Epithelial cell of esophagus (primary cell): ENCODE data around the gene ZFPM1.

ENCODE experiments used
- DNase-seq: peaks from one replicate; pipeline ENCODE4 v3.0.0; 2010; ENCODE audit warnings: low read depth
- H3K4me3 ChIP-seq: 2 replicates; pipeline ENCODE4 v1.5.1; 2011; ENCODE audit warnings: mild to moderate bottlenecking, low read length, control low read depth
- CTCF ChIP-seq: IDR thresholded peaks from 2 replicates; pipeline ENCODE4 v1.5.1; 2011; ENCODE audit warnings: low read depth, mild to moderate bottlenecking, low read length, control low read depth, inconsistent platforms; ENCODE audit not compliant: insufficient read depth; ENCODE audit errors: missing control alignments

Gene ZFPM1

GRCh38 chr16:88430185-88430523 is 22.9 kb upstream of the ZFPM1 start:
- no peak for TF ChIP-seq CTCF
- no peak overlapping the region for H3K4me3 ChIP-seq
- no peak for DNase-seq

GRCh38 chr16:88430524-88431446 is 22.3 kb upstream of the ZFPM1 start:
- H3K4me3 ChIP-seq = no peak overlapping the region
- DNase-seq = no peak
- no peak for TF ChIP-seq CTCF

- DNase-seq = no peak
- H3K4me3 ChIP-seq = no peak overlapping the region
- no peak for TF ChIP-seq CTCF
These were observed 21.4 kb upstream of the ZFPM1 start for GRCh38 chr16:88431651-88432050.

GRCh38 chr16:88432174-88432573 is 20.9 kb upstream of the ZFPM1 start:
- no peak for DNase-seq
- no peak for TF ChIP-seq CTCF
- no peak overlapping the region for H3K4me3 ChIP-seq

GRCh38 chr16:88432753-88433152 is 20.3 kb upstream of the ZFPM1 start:
- no peak for DNase-seq
- no peak overlapping the region for H3K4me3 ChIP-seq
- no peak for TF ChIP-seq CTCF

GRCh38 chr16:88433632-88434352 is 19.3 kb upstream of the ZFPM1 start:
- TF ChIP-seq CTCF = no peak
- DNase-seq = no peak
- no peak overlapping the region for H3K4me3 ChIP-seq

GRCh38 chr16:88434353-88434690 is 18.8 kb upstream of the ZFPM1 start:
- no peak for TF ChIP-seq CTCF
- no peak for DNase-seq
- no peak overlapping the region for H3K4me3 ChIP-seq
